H1 (cell line): ENCODE data around the gene FHIT. TPM values are rescaled to one million over a fixed set of nuclear protein-coding genes. Genes with fewer than 3 reads are reported as not detected.

Source experiments
- CTCF ChIA-PET: fragments of 300-600 bp; sonication (Branson Sonifier 250); formaldehyde crosslinking; loops from one replicate; lab custom pipeline; 2021; ENCODE audit not compliant: partially characterized antibody; lab: Charles Lee
- POLR2A ChIA-PET: fragments of 300-600 bp; sonication (Branson Sonifier 250); formaldehyde crosslinking; loops from one replicate; lab custom pipeline; 2021; ENCODE audit warnings: inconsistent platforms; ENCODE audit not compliant: partially characterized antibody; lab: Charles Lee
- DNase-seq, 2 experiments: peaks; one replicate each; pipeline versions ENCODE4 v3.0.0 to v3.0.0-alpha.2; 2010 to 2022; ENCODE audit warnings: low spot score in 2 of 2, low read depth in 1 of 2, mixed read lengths in 1 of 2
- FAIRE-seq: peaks from 2 replicates; lab custom pipeline; 2011; peaks lifted over from hg19 to GRCh38; lab: Jason Lieb, UNC
- H2AFZ ChIP-seq: 2 replicates; pipeline ENCODE4 v1.8.1; 2012; ENCODE audit warnings: low read length, inconsistent platforms
- H2AK5ac ChIP-seq: 2 replicates; pipeline ENCODE4 v1.6.1; 2013; ENCODE audit warnings: low read depth, low read length
- H2BK120ac ChIP-seq: replicated peaks from 2 replicates; pipeline ENCODE3; 2013; ENCODE audit warnings: low read depth, low read length, inconsistent platforms
- H2BK12ac ChIP-seq: 2 replicates; pipeline ENCODE4 v1.6.1; 2013; ENCODE audit warnings: low read depth, low read length
- H2BK15ac ChIP-seq: 2 replicates; pipeline ENCODE4 v1.6.1; 2013; ENCODE audit warnings: low read length
- H2BK20ac ChIP-seq: 2 replicates; pipeline ENCODE4 v1.6.1; 2013; ENCODE audit warnings: low read length
- H2BK5ac ChIP-seq: 2 replicates; pipeline ENCODE4 v1.6.1; 2013; ENCODE audit warnings: low read depth, low read length
- H3K14ac ChIP-seq: 2 replicates; pipeline ENCODE4 v1.6.1; 2013; ENCODE audit warnings: inconsistent platforms; ENCODE audit not compliant: insufficient read length
- H3K18ac ChIP-seq: 2 replicates; pipeline ENCODE4 v1.6.1; 2013; ENCODE audit warnings: low read length; ENCODE audit errors: extremely low read depth
- H3K23ac ChIP-seq: 2 replicates; pipeline ENCODE4 v1.6.1; 2013; ENCODE audit warnings: inconsistent platforms; ENCODE audit not compliant: insufficient read length
- H3K23me2 ChIP-seq: 2 replicates; pipeline ENCODE4 v1.6.1; 2013; ENCODE audit warnings: low read depth, low read length
- H3K27ac ChIP-seq: 2 replicates; pipeline ENCODE4 v1.6.1; 2011; ENCODE audit warnings: low read depth, low read length, inconsistent platforms
- H3K27me3 ChIP-seq, 4 experiments: replicated peaks in 1 of 4; 1 replicate in 1 of 4; 2 replicates in 3 of 4; pipeline versions ENCODE4 v1.6.1 to v1.8.1; 2011 to 2013; ENCODE audit warnings: low read length in 3 of 4, mild to moderate bottlenecking in 3 of 4, inconsistent platforms in 2 of 4, mixed read lengths in 2 of 4, moderate library complexity in 1 of 4; ENCODE audit not compliant: control insufficient read depth in 3 of 4, insufficient read depth in 3 of 4; ENCODE audit errors: extremely low read depth in 1 of 4
- H3K36me3 ChIP-seq, 4 experiments: 2 replicates each; pipeline versions ENCODE4 v1.6.1 to v1.8.1; 2011 to 2013; ENCODE audit warnings: mild to moderate bottlenecking in 4 of 4, low read length in 3 of 4, moderate library complexity in 2 of 4, control low read depth in 1 of 4, inconsistent platforms in 1 of 4; ENCODE audit not compliant: insufficient read depth in 4 of 4, control insufficient read depth in 2 of 4
- H3K4ac ChIP-seq: replicated peaks from 2 replicates; pipeline ENCODE3; 2013; ENCODE audit warnings: low read length, low read depth, mixed read lengths, inconsistent platforms; ENCODE audit not compliant: insufficient read length
- H3K4me1 ChIP-seq, 4 experiments: replicated peaks in 1 of 4; 1 replicate in 1 of 4; 2 replicates in 3 of 4; pipeline versions ENCODE4 v1.6.1 to v1.8.1; 2011 to 2013; ENCODE audit warnings: low read length in 3 of 4, inconsistent platforms in 2 of 4, mixed read lengths in 1 of 4; ENCODE audit not compliant: insufficient read depth in 4 of 4, control insufficient read depth in 3 of 4
- H3K4me2 ChIP-seq, 2 experiments: 2 replicates each; pipeline versions ENCODE4 v1.6.1 to v1.8.1; 2011 to 2013; ENCODE audit warnings: low read depth in 2 of 2, low read length in 2 of 2, control low read depth in 1 of 2, inconsistent platforms in 1 of 2, mild to moderate bottlenecking in 1 of 2; ENCODE audit not compliant: insufficient read depth in 1 of 2
- H3K4me3 ChIP-seq, 4 experiments: fragments of 200-600, 300-600 bp in 1 of 4; sonication (generic), shearing (Covaris generic), sonication (Bioruptor Twin) in 1 of 4; 2 replicates each; pipeline versions ENCODE4 v1.5.1 to v1.8.1; 2011 to 2016; ENCODE audit warnings: low read length in 4 of 4, low read depth in 3 of 4, control low read depth in 2 of 4, inconsistent platforms in 2 of 4, mild to moderate bottlenecking in 2 of 4, mixed read lengths in 1 of 4, moderate library complexity in 1 of 4; ENCODE audit not compliant: insufficient read depth in 2 of 4; ENCODE audit errors: extremely low read depth in 1 of 4
- H3K56ac ChIP-seq: replicated peaks from 2 replicates; pipeline ENCODE3; 2013; ENCODE audit warnings: low read depth, mild to moderate bottlenecking, mixed read lengths, low read length, inconsistent platforms; ENCODE audit not compliant: insufficient read length
- H3K79me1 ChIP-seq: 2 replicates; pipeline ENCODE4 v1.6.1; 2013; ENCODE audit warnings: low read depth, low read length, control low read depth
- H3K79me2 ChIP-seq, 2 experiments: 2 replicates each; pipeline versions ENCODE4 v1.6.1 to v1.8.1; 2012 to 2013; ENCODE audit warnings: low read length in 2 of 2, mild to moderate bottlenecking in 2 of 2, inconsistent platforms in 1 of 2; ENCODE audit not compliant: insufficient read depth in 2 of 2, control insufficient read depth in 1 of 2
- H3K9ac ChIP-seq, 4 experiments: replicated peaks in 1 of 4; 1 replicate in 1 of 4; 2 replicates in 3 of 4; pipeline versions ENCODE4 v1.6.1 to v1.8.1; 2011 to 2013; ENCODE audit warnings: low read depth in 3 of 4, low read length in 3 of 4, control low read depth in 2 of 4, mild to moderate bottlenecking in 2 of 4, moderate library complexity in 2 of 4, inconsistent platforms in 1 of 4; ENCODE audit errors: extremely low read depth in 1 of 4
- H3K9me3 ChIP-seq, 2 experiments: 2 replicates each; pipeline versions ENCODE4 v1.6.1 to v1.8.1; 2012 to 2013; ENCODE audit warnings: mild to moderate bottlenecking in 2 of 2, moderate library complexity in 2 of 2, control low read depth in 1 of 2, inconsistent platforms in 1 of 2, low read depth in 1 of 2, low read length in 1 of 2, mixed read lengths in 1 of 2; ENCODE audit not compliant: insufficient read depth in 2 of 2
- H4K20me1 ChIP-seq, 2 experiments: replicated peaks in 1 of 2; 2 replicates each; pipeline versions ENCODE3 to v1.8.1; 2011 to 2013; ENCODE audit warnings: inconsistent platforms in 2 of 2, low read length in 2 of 2, mild to moderate bottlenecking in 1 of 2; ENCODE audit not compliant: insufficient read depth in 2 of 2, control insufficient read depth in 1 of 2
- H4K5ac ChIP-seq: 2 replicates; pipeline ENCODE4 v1.6.1; 2013; ENCODE audit warnings: low read length, low read depth, mixed read lengths, inconsistent platforms; ENCODE audit not compliant: insufficient read length
- H4K8ac ChIP-seq: 2 replicates; pipeline ENCODE4 v1.8.0; 2013; ENCODE audit warnings: mild to moderate bottlenecking, moderate library complexity, low read length, inconsistent platforms; ENCODE audit not compliant: insufficient read depth; ENCODE audit errors: extremely low read depth
- H4K91ac ChIP-seq: replicated peaks from 2 replicates; pipeline ENCODE3; 2013; ENCODE audit warnings: low read length, mixed read lengths, inconsistent platforms; ENCODE audit not compliant: insufficient read length
- ASH2L ChIP-seq: fragments of 200-600, 300-600 bp; sonication (generic); IDR thresholded peaks from one replicate; pipeline ENCODE4 v1.7.1; 2017; ENCODE audit warnings: low read length
- CTCF ChIP-seq, 3 experiments: IDR thresholded peaks; 1 replicate in 2 of 3; 2 replicates in 1 of 3; pipeline versions ENCODE4 v1.5.1 to v1.6.1; 2011; ENCODE audit warnings: low read length in 3 of 3, mild to moderate bottlenecking in 3 of 3, inconsistent platforms in 2 of 3, low read depth in 1 of 3, moderate library complexity in 1 of 3; ENCODE audit not compliant: insufficient read depth in 1 of 3; ENCODE audit errors: control extremely low read depth in 1 of 3
- EP300 ChIP-seq, 2 experiments: IDR thresholded peaks; 1 replicate in 1 of 2; 2 replicates in 1 of 2; pipeline ENCODE4 v1.6.1; 2011 to 2012; ENCODE audit warnings: low read depth in 2 of 2, low read length in 2 of 2, mild to moderate bottlenecking in 2 of 2, borderline replicate concordance in 1 of 2, inconsistent platforms in 1 of 2, moderate library complexity in 1 of 2
- EZH2 ChIP-seq: fragments of 200-600 bp; sonication (generic); IDR thresholded peaks from 2 replicates; pipeline ENCODE4 v1.7.1; 2012; ENCODE audit warnings: low read depth, mild to moderate bottlenecking, moderate library complexity, low read length, inconsistent platforms; ENCODE audit not compliant: severe bottlenecking
- JUN ChIP-seq: IDR thresholded peaks from 2 replicates; pipeline ENCODE4 v1.6.1; 2011; ENCODE audit warnings: low read depth, mild to moderate bottlenecking, improper control_type of control experiment, low read length
- MAFK ChIP-seq: IDR thresholded peaks from 2 replicates; pipeline ENCODE4 v1.6.1; 2012; ENCODE audit warnings: low read depth, mild to moderate bottlenecking, improper control_type of control experiment, low read length
- RFX5 ChIP-seq: IDR thresholded peaks from 2 replicates; pipeline ENCODE4 v1.6.1; 2011; ENCODE audit warnings: low read depth, low read length, improper control_type of control experiment, borderline replicate concordance
- SIRT6 ChIP-seq: IDR thresholded peaks from one replicate; pipeline ENCODE4 v1.7.1; 2012; ENCODE audit warnings: low read length, inconsistent platforms
- SP2 ChIP-seq: IDR thresholded peaks from 2 replicates; pipeline ENCODE4 v1.6.1; 2012; ENCODE audit warnings: mild to moderate bottlenecking, low read length, inconsistent platforms
- SP4 ChIP-seq: IDR thresholded peaks from 2 replicates; pipeline ENCODE4 v1.6.1; 2012; ENCODE audit warnings: low read length, inconsistent platforms
- TAF1 ChIP-seq: IDR thresholded peaks from 2 replicates; pipeline ENCODE4 v1.6.1; 2011; ENCODE audit warnings: mild to moderate bottlenecking, low read depth, low read length
- WGBS, 2 experiments: shearing (Covaris generic) in 1 of 2; methylation state at CpG; one replicate each; pipeline versions ENCODE4 v1.1.6 to v1.1.7; 2013 to 2015; ENCODE audit warnings: low lambda C conversion rate in 2 of 2, mixed read lengths in 2 of 2, inconsistent platforms in 1 of 2, low coverage in 1 of 2, missing lambda C conversion rate in 1 of 2; ENCODE audit not compliant: insufficient replicate concordance in 2 of 2, insufficient coverage in 1 of 2, insufficient read length in 1 of 2; ENCODE audit errors: extremely low coverage in 1 of 2, missing lambda C conversion rate in 1 of 2; 5-methylcytosine and 5-hydroxymethylcytosine counted together
- polyA plus RNA-seq, 7 experiments: library from polyadenylated mRNA; depleted of rRNA in 3 of 7; stranded (reverse) in 5 of 7; unstranded in 2 of 7; fragments of >200 nt in 5 of 7; fragments of 200-250 nt in 2 of 7; gene quantifications; 1 replicate in 5 of 7; 2 replicates in 1 of 7; 4 replicates in 1 of 7; pipeline versions ENCODE4 v1.2.1 to v1.2.3, GENCODE V29; 2011 to 2013; ENCODE audit warnings: missing spikeins in 2 of 7, mixed read lengths in 2 of 7
- total RNA-seq: library from RNA; stranded (reverse); fragmentation: NEBNext Ultra II Directional; extraction: Animal tissue kit (Norgen Biotek cat#: 25700); gene quantifications from 2 replicates; pipeline ENCODE4 v1.2.1, GENCODE V29; 2021
- TF ChIP-seq, protein P1 (sequence below): IDR thresholded peaks from 2 replicates; pipeline ENCODE4 v1.6.1; 2012; ENCODE audit warnings: inconsistent platforms

FHIT gene
- total and polyA plus RNA-seq, 2 of the 8 experiments (the other 6 are each of a cell fraction or from before 2014, with no cell fraction given), result 1.2 to 3.2 TPM

DNA sequence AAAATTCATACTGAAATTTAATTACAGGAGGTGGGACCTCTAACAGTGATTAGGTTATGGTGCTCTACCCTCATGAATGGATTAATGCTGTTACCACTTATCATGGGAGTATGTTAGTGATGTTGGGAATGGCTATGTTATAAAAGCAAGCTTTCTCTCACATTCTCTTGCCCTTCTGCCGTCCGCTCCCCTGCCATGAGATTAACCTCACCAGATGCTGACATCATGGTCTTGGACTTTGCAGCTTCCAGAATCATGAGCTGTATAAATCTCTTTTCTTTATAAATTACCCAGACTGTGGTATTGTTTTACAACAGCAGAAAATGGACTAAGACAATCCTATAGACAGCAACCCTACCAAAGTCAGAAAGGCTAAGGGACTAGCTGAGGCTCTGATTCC lies 884.8 kb downstream of the FHIT start:
- no peak overlapping the region for H4K91ac ChIP-seq
- no peak overlapping the region for H2BK20ac ChIP-seq
- H3K79me1 ChIP-seq, result no peaks in the 10 kb centered on the region
- no peak overlapping the region for H3K27ac ChIP-seq
- no peak overlapping the region for H3K4me3 ChIP-seq
- H3K23me2 ChIP-seq, result no peaks in the 10 kb centered on the region
- FAIRE-seq (no peak), DNase-seq (no peak)
- no peak overlapping the region for H2BK5ac ChIP-seq
- 95% methylated on average over 2 of the region's 2 CpGs; no CpG with 5 or more reads in 1 of the 2 experiments for WGBS, 2 experiments
- no peak overlapping the region for H3K4me2 ChIP-seq
- H3K9me3 ChIP-seq, result no peaks in the 10 kb centered on the region
- H3K14ac ChIP-seq, result no peak overlapping the region
- no peak overlapping the region for H2BK12ac ChIP-seq
- H2BK15ac ChIP-seq, result no peak overlapping the region
- H2AK5ac ChIP-seq, result no peak overlapping the region
- no peaks in the 10 kb centered on the region for H3K4me1 ChIP-seq
- H2BK120ac ChIP-seq, result no peak overlapping the region
- no peak overlapping the region for H3K9ac ChIP-seq
- no peak overlapping the region for H3K56ac ChIP-seq
- CTCF ChIA-PET, result interaction anchor here (0.7 to 1.9 kb wide), 2 partner anchors 10 to 716 kb away, joined by 3 to 4 read pairs; no protein-coding TSS in a partner anchor
- H3K4ac ChIP-seq, result no peak overlapping the region
- no peaks in the 10 kb centered on the region for H3K79me2 ChIP-seq
- H3K23ac ChIP-seq, result no peak overlapping the region
- no peak overlapping the region for H2AFZ ChIP-seq
- no peaks in the 10 kb centered on the region for H4K20me1 ChIP-seq
- H3K27me3 ChIP-seq, result peaks cover 0 to 1% (median 0%) of the 10 kb centered on the region in 4 experiments; a peak in 1 of 7 replicates
- POLR2A ChIA-PET, result no interaction called here
- H4K8ac ChIP-seq, result no peak overlapping the region
- no peak overlapping the region for H3K18ac ChIP-seq
- no peak overlapping the region for H4K5ac ChIP-seq
- H3K36me3 ChIP-seq, result no peaks in the 10 kb centered on the region
- no peak for TF ChIP-seq EZH2
- TF ChIP-seq EP300 (IDR thresholded peaks at IDR 0.05; ENCODE audit: borderline replicate concordance in 1 of 2, low read depth in 2 of 2, low read length in 2 of 2), result no peak
- TF ChIP-seq SP2, result no peak
- no peak for TF ChIP-seq RFX5
- no peak for TF ChIP-seq MAFK
- no peak for TF ChIP-seq TAF1
- TF ChIP-seq ASH2L, result no peak
- no peak for TF ChIP-seq SP4
- no peak for TF ChIP-seq SIRT6
- TF ChIP-seq JUN, result no peak
- TF ChIP-seq CTCF (IDR thresholded peaks at IDR 0.05; ENCODE audit: control extremely low read depth in 1 of 3, insufficient read depth in 1 of 3, low read depth in 1 of 3, low read length in 3 of 3), result no peak
- TF ChIP-seq, protein P1, sequence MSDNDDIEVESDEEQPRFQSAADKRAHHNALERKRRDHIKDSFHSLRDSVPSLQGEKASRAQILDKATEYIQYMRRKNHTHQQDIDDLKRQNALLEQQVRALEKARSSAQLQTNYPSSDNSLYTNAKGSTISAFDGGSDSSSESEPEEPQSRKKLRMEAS, result no peak
